ENCODE results near the gene COX6A2. TPM values are rescaled to one million over a fixed set of nuclear protein-coding genes. Genes with fewer than 3 reads are reported as not detected.

COX6A2 gene
- total RNA-seq, 1 donor from 2014 or later: not detected

DNA sequence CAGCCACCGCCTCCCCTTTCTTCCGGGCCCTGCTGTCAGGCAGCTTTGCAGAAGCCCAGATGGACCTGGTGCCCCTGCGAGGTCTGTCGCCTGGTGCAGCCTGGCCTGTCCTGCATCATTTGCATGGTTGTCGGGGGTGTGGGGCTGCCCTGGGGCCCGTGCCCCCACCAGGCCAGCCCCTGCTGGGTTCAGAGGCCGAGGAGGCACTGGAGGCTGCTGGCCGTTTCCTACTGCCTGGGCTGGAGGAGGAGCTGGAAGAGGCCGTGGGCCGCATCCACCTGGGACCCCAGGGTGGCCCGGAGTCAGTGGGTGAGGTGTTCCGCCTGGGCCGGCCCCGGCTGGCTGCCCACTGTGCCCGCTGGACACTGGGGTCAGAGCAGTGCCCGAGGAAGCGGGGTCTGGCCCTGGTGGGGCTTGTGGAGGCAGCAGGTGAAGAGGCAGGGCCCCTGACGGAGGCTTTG lies 38.3 kb upstream of the COX6A2 start:
- no peak overlapping the region for H3K27ac ChIP-seq
- H3K9me3 ChIP-seq: no peaks in the 10 kb centered on the region
- DNase-seq (ENCODE audit: low spot score in 2 of 2): no peak
- H3K27me3 ChIP-seq: no peaks in the 10 kb centered on the region
- peaks cover 0 to 16% of the 10 kb centered on the region in 2 donors for H3K4me1 ChIP-seq
- intact Hi-C loops (cut with DNase I): no loop called here
- no peak overlapping the region for H3K4me3 ChIP-seq
- TF ChIP-seq, protein P1, sequence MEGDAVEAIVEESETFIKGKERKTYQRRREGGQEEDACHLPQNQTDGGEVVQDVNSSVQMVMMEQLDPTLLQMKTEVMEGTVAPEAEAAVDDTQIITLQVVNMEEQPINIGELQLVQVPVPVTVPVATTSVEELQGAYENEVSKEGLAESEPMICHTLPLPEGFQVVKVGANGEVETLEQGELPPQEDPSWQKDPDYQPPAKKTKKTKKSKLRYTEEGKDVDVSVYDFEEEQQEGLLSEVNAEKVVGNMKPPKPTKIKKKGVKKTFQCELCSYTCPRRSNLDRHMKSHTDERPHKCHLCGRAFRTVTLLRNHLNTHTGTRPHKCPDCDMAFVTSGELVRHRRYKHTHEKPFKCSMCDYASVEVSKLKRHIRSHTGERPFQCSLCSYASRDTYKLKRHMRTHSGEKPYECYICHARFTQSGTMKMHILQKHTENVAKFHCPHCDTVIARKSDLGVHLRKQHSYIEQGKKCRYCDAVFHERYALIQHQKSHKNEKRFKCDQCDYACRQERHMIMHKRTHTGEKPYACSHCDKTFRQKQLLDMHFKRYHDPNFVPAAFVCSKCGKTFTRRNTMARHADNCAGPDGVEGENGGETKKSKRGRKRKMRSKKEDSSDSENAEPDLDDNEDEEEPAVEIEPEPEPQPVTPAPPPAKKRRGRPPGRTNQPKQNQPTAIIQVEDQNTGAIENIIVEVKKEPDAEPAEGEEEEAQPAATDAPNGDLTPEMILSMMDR (IDR thresholded peaks at IDR 0.05): no peak
- peaks cover 35 to 50% of the 10 kb centered on the region in 2 donors for H3K36me3 ChIP-seq

DNA sequence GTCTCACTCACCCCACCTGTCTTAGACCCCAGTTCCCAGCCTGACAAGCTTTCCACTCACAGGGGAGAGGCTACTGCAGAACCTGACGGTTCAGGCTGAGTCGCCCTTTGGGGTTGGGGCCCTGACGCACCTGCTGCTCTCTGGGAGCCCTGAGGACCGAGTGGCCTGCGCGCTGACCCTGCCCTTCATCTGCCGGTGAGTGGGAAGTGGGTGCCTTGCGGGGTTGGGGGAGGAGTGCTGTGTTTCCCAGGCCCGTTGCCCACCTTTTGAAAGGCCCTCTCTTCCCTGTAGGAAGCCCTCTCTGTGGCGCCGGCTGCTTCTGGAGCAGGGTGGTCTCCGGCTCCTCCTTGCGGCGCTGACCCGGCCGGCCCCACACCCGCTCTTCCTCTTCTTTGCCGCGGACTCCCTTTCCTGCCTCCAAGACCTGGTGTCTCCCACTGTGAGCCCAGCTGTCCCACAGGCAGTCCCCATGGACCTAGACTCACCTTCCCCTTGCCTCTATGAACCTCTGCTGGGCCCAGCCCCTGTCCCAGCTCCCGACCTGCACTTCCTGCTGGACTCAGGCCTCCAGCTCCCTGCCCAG lies 37.7 kb upstream of the COX6A2 start:
- TF ChIP-seq, protein P1 (IDR thresholded peaks at IDR 0.05): no peak
- H3K4me1 ChIP-seq: peaks cover 0 to 11% of the 10 kb centered on the region in 2 donors
- H3K9me3 ChIP-seq: no peaks in the 10 kb centered on the region
- H3K36me3 ChIP-seq: peaks cover 35 to 50% of the 10 kb centered on the region in 2 donors
- intact Hi-C loops (cut with DNase I): no loop called here
- H3K4me3 ChIP-seq: no peak overlapping the region
- no peak for DNase-seq (ENCODE audit: low spot score in 2 of 2)
- no peaks in the 10 kb centered on the region for H3K27me3 ChIP-seq
- no peak overlapping the region for H3K27ac ChIP-seq

DNA sequence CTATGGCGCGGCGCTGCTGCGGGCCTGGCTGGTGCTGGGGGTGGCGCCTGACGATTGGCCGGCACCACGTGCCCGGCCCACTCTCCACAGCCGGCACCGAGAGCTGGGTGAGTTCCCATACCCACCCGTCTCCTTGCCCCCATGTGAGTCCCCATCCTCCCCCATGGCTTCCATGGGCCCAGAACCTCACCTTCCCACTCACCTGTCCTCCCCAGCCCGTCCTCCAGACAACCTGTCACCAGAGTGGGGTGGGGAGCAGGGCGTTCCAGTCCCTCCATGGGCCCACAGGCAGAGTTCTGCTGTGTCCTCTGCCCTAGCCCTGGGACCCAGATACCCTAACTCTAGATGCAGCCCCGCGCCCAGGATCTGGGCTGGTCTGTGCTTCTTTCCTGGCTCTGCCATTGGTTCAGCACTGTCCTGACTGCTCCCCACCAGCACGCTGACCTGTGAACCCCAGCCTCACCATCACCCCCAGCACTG lies 36.7 kb upstream of the COX6A2 start:
- H3K4me1 ChIP-seq: peaks cover 5 to 7% of the 10 kb centered on the region in 2 donors
- TF ChIP-seq, protein P1 (IDR thresholded peaks at IDR 0.05): no peak
- no peaks in the 10 kb centered on the region for H3K9me3 ChIP-seq
- intact Hi-C loops (cut with DNase I): no loop called here
- H3K4me3 ChIP-seq: no peak overlapping the region
- no peak for DNase-seq (ENCODE audit: low spot score in 2 of 2)
- peaks cover 35 to 50% of the 10 kb centered on the region in 2 donors for H3K36me3 ChIP-seq
- H3K27ac ChIP-seq: no peak overlapping the region
- H3K27me3 ChIP-seq: no peaks in the 10 kb centered on the region

DNA sequence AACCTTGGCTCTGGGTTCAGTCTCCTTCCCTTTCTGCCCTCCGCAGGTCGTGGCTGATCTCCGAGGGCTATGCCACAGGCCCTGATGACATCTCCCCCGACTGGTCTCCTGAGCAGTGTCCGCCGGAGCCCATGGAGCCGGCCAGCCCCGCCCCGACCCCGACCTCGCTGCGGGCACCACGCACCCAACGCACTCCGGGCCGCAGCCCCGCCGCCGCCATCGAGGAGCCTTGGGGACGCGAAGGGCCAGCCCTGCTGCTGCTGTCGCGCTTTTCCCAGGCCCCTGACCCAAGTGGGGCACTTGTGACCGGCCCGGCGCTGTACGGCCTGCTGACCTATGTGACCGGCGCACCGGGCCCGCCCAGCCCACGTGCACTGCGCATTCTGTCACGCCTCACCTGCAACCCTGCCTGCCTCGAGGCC lies 36.2 kb upstream of the COX6A2 start:
- peak in 1 of 2 donors; percentile 54 for DNase-seq (ENCODE audit: low spot score in 2 of 2)
- TF ChIP-seq, protein P1 (IDR thresholded peaks at IDR 0.05): no peak
- Histone ChIP-seq H3K4me1 (peaks cover 5 to 7% of the 10 kb centered on the region in 2 donors), H3K9me3 (no peaks in the 10 kb centered on the region), H3K27ac (no peak overlapping the region), H3K4me3 (no peak overlapping the region), H3K27me3 (no peaks in the 10 kb centered on the region), H3K36me3 (peaks cover 35 to 50% of the 10 kb centered on the region in 2 donors)
- intact Hi-C loops (cut with DNase I): no loop called here

DNA sequence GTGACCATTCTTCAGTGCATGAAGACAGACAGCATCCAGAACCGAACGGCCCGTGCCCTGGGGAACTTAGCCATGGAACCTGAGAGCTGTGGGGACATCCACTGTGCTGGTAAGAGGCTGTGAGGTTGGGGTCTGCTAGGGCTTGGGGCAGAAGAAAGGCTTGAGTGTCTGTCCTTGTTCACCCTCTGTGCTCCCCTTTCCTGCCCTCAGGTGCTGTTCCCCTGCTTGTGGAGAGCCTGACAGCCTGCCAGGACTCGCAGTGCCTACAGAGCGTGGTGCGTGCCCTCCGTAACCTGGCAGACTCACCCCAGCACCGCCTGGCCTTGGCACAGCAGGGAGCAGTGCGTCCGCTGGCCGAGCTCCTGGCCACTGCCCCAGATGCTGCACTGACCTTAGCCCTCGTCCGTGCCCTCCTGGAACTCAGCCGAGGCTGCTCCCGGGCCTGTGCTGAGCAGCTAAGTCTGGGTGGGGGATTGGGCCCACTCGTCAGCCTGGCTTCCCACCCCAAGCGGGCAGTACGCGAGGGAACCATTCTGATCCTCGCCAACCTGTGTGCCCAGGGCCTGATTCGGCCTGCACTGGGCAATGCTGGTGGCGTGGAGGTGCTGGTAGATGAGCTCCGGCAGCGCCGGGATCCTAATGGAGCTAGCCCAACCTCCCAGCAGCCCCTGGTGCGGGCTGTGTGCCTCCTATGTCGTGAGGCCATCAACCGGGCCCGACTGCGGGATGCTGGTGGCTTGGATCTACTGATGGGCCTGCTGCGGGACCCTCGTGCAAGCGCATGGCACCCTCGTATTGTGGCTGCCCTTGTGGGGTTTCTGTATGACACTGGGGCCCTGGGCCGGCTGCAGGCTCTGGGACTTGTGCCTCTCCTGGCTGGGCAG lies 34.0 kb upstream of the COX6A2 start:
- TF ChIP-seq, protein P1 (IDR thresholded peaks at IDR 0.05): no peak
- Histone ChIP-seq H3K27ac (no peak overlapping the region), H3K36me3 (peaks cover 35 to 49% of the 10 kb centered on the region in 2 donors), H3K4me1 (peaks cover 13 to 18% of the 10 kb centered on the region in 2 donors), H3K9me3 (no peaks in the 10 kb centered on the region), H3K27me3 (no peaks in the 10 kb centered on the region), H3K4me3 (no peak overlapping the region)
- DNase-seq (ENCODE audit: low spot score in 2 of 2): peak in 1 of 2 donors; percentile 62
- intact Hi-C loops (cut with DNase I): no loop called here
